NB4 (cell line): ENCODE data around the gene CACNG5.

ENCODE experiments used
- CTCF ChIP-seq: IDR thresholded peaks from one replicate; pipeline ENCODE4 v1.5.1; 2012; ENCODE audit warnings: low read depth, low read length
- MAX ChIP-seq: IDR thresholded peaks from 2 replicates; pipeline ENCODE4 v1.6.1; 2011; ENCODE audit warnings: low read depth, low read length
- MYC ChIP-seq: IDR thresholded peaks from 2 replicates; pipeline ENCODE4 v1.6.1; 2011; ENCODE audit warnings: low read depth, low read length
- POLR2A ChIP-seq: IDR thresholded peaks from 2 replicates; pipeline ENCODE4 v1.6.1; 2011; ENCODE audit warnings: mild to moderate bottlenecking; ENCODE audit not compliant: insufficient read length; ENCODE audit errors: extremely low read depth

DNA sequence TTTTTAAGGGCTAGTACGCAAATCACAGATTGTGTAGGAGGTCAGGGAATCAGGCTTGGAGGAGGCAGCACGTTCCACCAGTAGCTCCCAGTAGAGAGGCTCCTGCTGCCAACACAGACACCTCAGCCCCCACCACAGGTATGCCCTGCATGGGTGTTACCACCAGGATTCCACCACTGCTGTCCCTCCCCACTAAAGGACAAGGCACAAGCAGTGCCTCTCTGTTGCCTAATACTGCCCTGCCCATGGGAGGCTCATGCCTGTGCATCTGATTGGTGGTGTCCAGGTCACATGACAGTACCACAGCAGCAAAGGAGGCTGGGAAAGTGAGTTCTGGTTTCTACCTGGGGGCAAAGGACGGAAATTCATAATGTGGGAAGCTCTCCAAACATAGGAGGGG lies 96.0 kb downstream of the CACNG5 start:
- no peak for TF ChIP-seq MAX
- no peak for TF ChIP-seq CTCF
- TF ChIP-seq POLR2A: no peak
- no peak for TF ChIP-seq MYC
